ENCODE measurements around the gene PTPRN2. TPM values are rescaled to one million over a fixed set of nuclear protein-coding genes. Genes with fewer than 3 reads are reported as not detected.
"Not testable (repeated sequence)": the region's sequence is repeated elsewhere in the genome, so short reads cannot be mapped to it uniquely, and the experiment has no call there.

PTPRN2 gene
- total and polyA plus RNA-seq, 2 of the 8 experiments (the other 6 are each of a cell fraction or from before 2014, with no cell fraction given), result 2.6 to 4.5 TPM

GRCh38 chr7:158151273-158151672 lies 436.4 kb downstream of the PTPRN2 start:
- H3K79me1 ChIP-seq (ENCODE audit: low read depth, low read length); H2BK15ac ChIP-seq (ENCODE audit: low read length); H3K27me3 ChIP-seq (replicated peaks in 1 of 4; ENCODE audit: control insufficient read depth in 3 of 4, extremely low read depth in 1 of 4, insufficient read depth in 3 of 4, low read length in 3 of 4); H2BK5ac ChIP-seq (ENCODE audit: low read depth, low read length); H2BK12ac ChIP-seq (ENCODE audit: low read depth, low read length); H3K14ac ChIP-seq (ENCODE audit: insufficient read length); H3K79me2 ChIP-seq (ENCODE audit: control insufficient read depth in 1 of 2, insufficient read depth in 2 of 2, low read length in 2 of 2); H3K27ac ChIP-seq (ENCODE audit: low read depth, low read length); H4K5ac ChIP-seq (ENCODE audit: insufficient read length, low read depth, low read length); H3K4me3 ChIP-seq (ENCODE audit: extremely low read depth in 1 of 4, insufficient read depth in 2 of 4, low read depth in 3 of 4, low read length in 4 of 4); H3K4me2 ChIP-seq (ENCODE audit: insufficient read depth in 1 of 2, low read depth in 2 of 2, low read length in 2 of 2); H4K8ac ChIP-seq (ENCODE audit: extremely low read depth, insufficient read depth, low read length); H4K91ac ChIP-seq (replicated peaks; ENCODE audit: insufficient read length, low read length); CTCF ChIA-PET (ENCODE audit: partially characterized antibody); FAIRE-seq; H3K18ac ChIP-seq (ENCODE audit: extremely low read depth, low read length); H2BK20ac ChIP-seq (ENCODE audit: low read length); H3K4ac ChIP-seq (replicated peaks; ENCODE audit: insufficient read length, low read depth, low read length); DNase-seq (ENCODE audit: low read depth in 1 of 2, low spot score in 2 of 2); H2AFZ ChIP-seq (ENCODE audit: low read length); POLR2A ChIA-PET (ENCODE audit: partially characterized antibody); H3K36me3 ChIP-seq (ENCODE audit: control insufficient read depth in 2 of 4, insufficient read depth in 4 of 4, low read length in 3 of 4); H3K23ac ChIP-seq (ENCODE audit: insufficient read length); H3K23me2 ChIP-seq (ENCODE audit: low read depth, low read length); H3K4me1 ChIP-seq (replicated peaks in 1 of 4; ENCODE audit: control insufficient read depth in 3 of 4, insufficient read depth in 4 of 4, low read length in 3 of 4); H4K20me1 ChIP-seq (replicated peaks in 1 of 2; ENCODE audit: control insufficient read depth in 1 of 2, insufficient read depth in 2 of 2, low read length in 2 of 2); H2AK5ac ChIP-seq (ENCODE audit: low read depth, low read length); H2BK120ac ChIP-seq (replicated peaks; ENCODE audit: low read depth, low read length); H3K9ac ChIP-seq (replicated peaks in 1 of 4; ENCODE audit: extremely low read depth in 1 of 4, low read depth in 3 of 4, low read length in 3 of 4); H3K56ac ChIP-seq (replicated peaks; ENCODE audit: insufficient read length, low read depth, low read length): not testable (repeated sequence)
- H3K9me3 ChIP-seq (ENCODE audit: insufficient read depth in 2 of 2, low read depth in 1 of 2, low read length in 1 of 2), result peaks cover 31 to 64% of the 10 kb centered on the region in 2 experiments
- WGBS, 2 experiments (ENCODE audit: extremely low coverage in 1 of 2, insufficient coverage in 1 of 2, insufficient read length in 1 of 2, insufficient replicate concordance in 2 of 2, low coverage in 1 of 2, low lambda C conversion rate in 2 of 2, missing lambda C conversion rate in 1 of 2), result 59% methylated on average over 14 of the region's 17 CpGs; no CpG with 5 or more reads in 1 of the 2 experiments

All from H1 (cell line).